Lung (tissue), 12 donors: ENCODE results near the gene EPC1. TPM values are rescaled to one million over a fixed set of nuclear protein-coding genes. Genes with fewer than 3 reads are reported as not detected.
A peak's percentile ranks its signal among the peaks of the same experiment; 100 is the strongest.

Source experiments
- ATAC-seq: fragments of 200-7000 bp; cut with Tn5 transposase; one replicate; pipeline ENCODE4 v1.9.1; 2020; ENCODE audit warnings: moderate number of reproducible peaks; ENCODE audit not compliant: insufficient read depth, low FRiP score
- DNase-seq, 3 donors: peaks; one replicate each; pipeline ENCODE4 v3.0.0-alpha.2; 2013 to 2017
- H3K27ac ChIP-seq, 2 donors: one replicate each; pipeline ENCODE4 v1.5.1; 2013; ENCODE audit warnings: mild to moderate bottlenecking in 2 of 2, moderate library complexity in 2 of 2, control low read depth in 1 of 2, inconsistent platforms in 1 of 2, low read depth in 1 of 2, low read length in 1 of 2
- H3K27me3 ChIP-seq, 3 donors: one replicate each; pipeline ENCODE4 v1.5.1; 2013; ENCODE audit warnings: low read length in 2 of 3; ENCODE audit not compliant: control insufficient read depth in 3 of 3, insufficient read depth in 3 of 3
- H3K36me3 ChIP-seq, 4 donors: one replicate each; pipeline ENCODE4 v1.5.1; 2013; ENCODE audit warnings: low read length in 4 of 4, mild to moderate bottlenecking in 1 of 4, moderate library complexity in 1 of 4; ENCODE audit not compliant: control insufficient read depth in 4 of 4, insufficient read depth in 4 of 4
- H3K4me1 ChIP-seq, 5 donors: one replicate each; pipeline ENCODE4 v1.5.1; 2013; ENCODE audit warnings: low read length in 5 of 5, mild to moderate bottlenecking in 2 of 5, moderate library complexity in 1 of 5; ENCODE audit not compliant: control insufficient read depth in 5 of 5, insufficient read depth in 5 of 5
- H3K4me3 ChIP-seq: one replicate; pipeline ENCODE4 v1.5.1; 2013; ENCODE audit warnings: mild to moderate bottlenecking, control low read depth, moderate library complexity
- H3K9ac ChIP-seq, 2 donors: one replicate each; pipeline ENCODE4 v1.5.1; 2013; ENCODE audit warnings: low read length in 2 of 2, control low read depth in 1 of 2; ENCODE audit not compliant: insufficient read depth in 1 of 2
- H3K9me3 ChIP-seq, 4 donors: one replicate each; pipeline ENCODE4 v1.5.1; 2013; ENCODE audit warnings: low read length in 3 of 4, mild to moderate bottlenecking in 1 of 4, moderate library complexity in 1 of 4; ENCODE audit not compliant: control insufficient read depth in 4 of 4, insufficient read depth in 3 of 4
- WGBS, 2 donors: extraction: QIAGEN DNeasy Blood & Tissue Kit; methylation state at CpG; one replicate each; pipeline ENCODE4 v1.1.7; 2013; 5-methylcytosine and 5-hydroxymethylcytosine counted together
- polyA plus RNA-seq, 2 donors: library from polyadenylated mRNA; stranded (reverse); fragments of 200-250 nt; gene quantifications; one replicate each; pipeline ENCODE4 v1.2.1, GENCODE V29; 2013
- total RNA-seq, 2 donors: library from RNA; depleted of rRNA in 1 of 2; stranded (reverse); fragments of >200 nt in 1 of 2; gene quantifications; one replicate each; pipeline ENCODE4 v1.2.1, GENCODE V29; 2014 to 2021
- TF ChIP-seq, protein P1 (sequence below): IDR thresholded peaks from 2 replicates; pipeline ENCODE4 v1.5.1; 2012; ENCODE audit warnings: mild to moderate bottlenecking; ENCODE audit errors: control extremely low read depth, extremely low read depth
- donor health status: control.
- donor health status: control.
- donor health status: Bipolar disorder and iron deficiency.
- donor health status: healthy.
- donor health status: DM: yes; HTN: yes; CAD: no.

EPC1 gene
- total and polyA plus RNA-seq, 4 donors: 13.2 to 109 (median 26.0) TPM

DNA sequence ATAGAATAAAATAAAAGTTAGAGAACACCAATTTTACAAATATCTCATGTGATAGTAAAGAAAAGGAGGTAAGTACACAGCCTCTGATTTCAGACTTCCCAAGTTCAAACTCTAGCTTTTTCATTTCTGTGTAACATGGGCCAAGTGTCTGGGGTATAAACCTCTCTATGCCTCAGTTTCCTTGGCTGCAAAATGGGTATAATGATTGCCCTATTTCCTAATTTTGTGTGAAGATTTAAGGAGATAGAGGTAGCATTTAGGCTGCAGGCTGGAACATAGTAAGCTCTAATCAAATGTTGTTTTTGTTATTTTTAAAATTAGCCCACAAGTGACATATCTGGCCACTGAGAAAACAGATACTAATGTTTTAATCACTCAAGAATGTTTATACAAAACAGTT lies 26.1 kb upstream of the EPC1 start:
- TF ChIP-seq, protein P1, sequence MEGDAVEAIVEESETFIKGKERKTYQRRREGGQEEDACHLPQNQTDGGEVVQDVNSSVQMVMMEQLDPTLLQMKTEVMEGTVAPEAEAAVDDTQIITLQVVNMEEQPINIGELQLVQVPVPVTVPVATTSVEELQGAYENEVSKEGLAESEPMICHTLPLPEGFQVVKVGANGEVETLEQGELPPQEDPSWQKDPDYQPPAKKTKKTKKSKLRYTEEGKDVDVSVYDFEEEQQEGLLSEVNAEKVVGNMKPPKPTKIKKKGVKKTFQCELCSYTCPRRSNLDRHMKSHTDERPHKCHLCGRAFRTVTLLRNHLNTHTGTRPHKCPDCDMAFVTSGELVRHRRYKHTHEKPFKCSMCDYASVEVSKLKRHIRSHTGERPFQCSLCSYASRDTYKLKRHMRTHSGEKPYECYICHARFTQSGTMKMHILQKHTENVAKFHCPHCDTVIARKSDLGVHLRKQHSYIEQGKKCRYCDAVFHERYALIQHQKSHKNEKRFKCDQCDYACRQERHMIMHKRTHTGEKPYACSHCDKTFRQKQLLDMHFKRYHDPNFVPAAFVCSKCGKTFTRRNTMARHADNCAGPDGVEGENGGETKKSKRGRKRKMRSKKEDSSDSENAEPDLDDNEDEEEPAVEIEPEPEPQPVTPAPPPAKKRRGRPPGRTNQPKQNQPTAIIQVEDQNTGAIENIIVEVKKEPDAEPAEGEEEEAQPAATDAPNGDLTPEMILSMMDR: no peak
- Histone ChIP-seq H3K27ac (no peak overlapping the region), H3K9me3 (no peaks in the 10 kb centered on the region), H3K36me3 (peaks cover 0 to 8% (median 0%) of the 10 kb centered on the region in 4 donors), H3K27me3 (no peaks in the 10 kb centered on the region), H3K4me3 (no peak overlapping the region), H3K4me1 (peaks cover 0 to 11% (median 7%) of the 10 kb centered on the region in 5 donors), H3K9ac (no peak overlapping the region)
- ATAC-seq: no peak
- peak in 1 of 3 donors; percentile 40 for DNase-seq

DNA sequence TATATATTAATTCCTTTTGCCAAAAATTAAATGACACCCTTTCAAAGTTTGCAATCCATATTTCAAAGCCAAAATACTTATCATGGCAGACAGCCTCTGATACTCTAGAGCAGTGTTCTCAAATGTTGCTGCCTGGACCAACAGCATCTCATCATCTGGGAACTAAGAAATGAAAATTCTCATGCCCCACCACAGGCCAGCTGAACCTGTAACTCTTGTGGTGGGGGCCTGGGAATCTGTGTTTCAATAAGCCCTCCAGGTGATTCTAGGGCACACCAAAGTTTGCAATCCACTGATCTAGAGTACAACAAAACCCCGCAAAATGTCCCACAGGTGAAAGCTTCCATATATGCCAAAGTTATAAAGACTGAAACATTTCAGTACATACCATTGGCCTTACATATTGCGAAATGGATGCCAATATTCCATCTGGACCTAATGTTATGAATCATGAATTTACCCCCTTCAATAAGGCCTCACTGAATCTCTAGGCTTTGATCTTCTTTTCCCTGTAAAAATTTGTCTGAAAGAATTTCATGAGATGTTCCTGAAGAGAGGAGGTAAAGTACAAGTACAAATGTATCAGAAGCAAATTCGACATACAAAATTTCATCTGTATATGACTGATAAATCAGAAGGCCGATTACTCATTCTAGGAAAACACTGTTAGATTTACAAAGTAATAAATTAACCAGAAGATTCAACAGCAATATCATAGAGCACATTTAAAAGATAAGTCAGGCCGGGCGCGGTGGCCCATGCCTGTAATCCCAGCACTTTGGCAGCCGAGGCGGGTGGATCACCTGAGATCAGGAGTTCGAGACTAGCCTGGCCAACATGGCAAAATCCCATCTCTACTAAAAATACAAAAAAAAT lies 25.3 kb upstream of the EPC1 start:
- Histone ChIP-seq H3K4me3 (no peak overlapping the region), H3K4me1 (peaks cover 0 to 14% (median 10%) of the 10 kb centered on the region in 5 donors), H3K9ac (no peak overlapping the region), H3K27me3 (no peaks in the 10 kb centered on the region), H3K9me3 (no peaks in the 10 kb centered on the region), H3K27ac (peak overlapping the region in 1 of 2 donors; percentile 50), H3K36me3 (peaks cover 0 to 8% (median 0%) of the 10 kb centered on the region in 4 donors)
- ATAC-seq (no peak), DNase-seq (no peak)
- TF ChIP-seq, protein P1: no peak
- 95 to 96% methylated on average over 10 of the region's 10 CpGs for WGBS, 2 donors

DNA sequence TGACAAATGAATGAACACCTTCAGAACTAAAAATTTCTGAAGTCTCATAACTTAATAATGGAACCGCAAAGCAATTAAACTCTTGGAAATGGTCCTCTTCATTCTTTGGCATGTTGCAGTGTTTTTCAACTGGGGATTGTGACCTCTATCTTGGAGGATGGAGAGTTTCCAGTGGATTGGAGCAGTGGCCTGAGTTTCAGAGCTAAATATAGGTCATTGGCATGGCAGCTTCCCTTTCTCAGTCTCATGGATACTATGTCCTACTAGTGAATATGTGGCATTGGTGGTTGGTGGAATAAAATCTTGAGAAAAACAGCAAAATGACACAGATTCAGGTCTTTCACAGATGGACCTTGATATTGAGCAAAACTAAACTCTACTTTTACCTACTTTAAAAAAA lies 24.1 kb upstream of the EPC1 start:
- Histone ChIP-seq H3K27ac (no peak overlapping the region), H3K36me3 (peaks cover 0 to 10% (median 0%) of the 10 kb centered on the region in 4 donors), H3K4me1 (peaks cover 0 to 13% (median 10%) of the 10 kb centered on the region in 5 donors), H3K9me3 (no peaks in the 10 kb centered on the region), H3K27me3 (no peaks in the 10 kb centered on the region), H3K4me3 (no peak overlapping the region), H3K9ac (no peak overlapping the region)
- 81 to 85% methylated on average over 1 of the region's 1 CpG for WGBS, 2 donors
- ATAC-seq (no peak), DNase-seq (no peak)
- TF ChIP-seq, protein P1: no peak
